ENCODE results near the gene AK5.
A peak's percentile ranks its signal among the peaks of the same experiment; 100 is the strongest.
"Not testable (repeated sequence)": the region's sequence is repeated elsewhere in the genome, so short reads cannot be mapped to it uniquely, and the experiment has no call there.

AK5 gene

GRCh38 chr1:77509051-77509492 is 227.3 kb downstream of the AK5 start:
- TF ChIP-seq, protein P1, sequence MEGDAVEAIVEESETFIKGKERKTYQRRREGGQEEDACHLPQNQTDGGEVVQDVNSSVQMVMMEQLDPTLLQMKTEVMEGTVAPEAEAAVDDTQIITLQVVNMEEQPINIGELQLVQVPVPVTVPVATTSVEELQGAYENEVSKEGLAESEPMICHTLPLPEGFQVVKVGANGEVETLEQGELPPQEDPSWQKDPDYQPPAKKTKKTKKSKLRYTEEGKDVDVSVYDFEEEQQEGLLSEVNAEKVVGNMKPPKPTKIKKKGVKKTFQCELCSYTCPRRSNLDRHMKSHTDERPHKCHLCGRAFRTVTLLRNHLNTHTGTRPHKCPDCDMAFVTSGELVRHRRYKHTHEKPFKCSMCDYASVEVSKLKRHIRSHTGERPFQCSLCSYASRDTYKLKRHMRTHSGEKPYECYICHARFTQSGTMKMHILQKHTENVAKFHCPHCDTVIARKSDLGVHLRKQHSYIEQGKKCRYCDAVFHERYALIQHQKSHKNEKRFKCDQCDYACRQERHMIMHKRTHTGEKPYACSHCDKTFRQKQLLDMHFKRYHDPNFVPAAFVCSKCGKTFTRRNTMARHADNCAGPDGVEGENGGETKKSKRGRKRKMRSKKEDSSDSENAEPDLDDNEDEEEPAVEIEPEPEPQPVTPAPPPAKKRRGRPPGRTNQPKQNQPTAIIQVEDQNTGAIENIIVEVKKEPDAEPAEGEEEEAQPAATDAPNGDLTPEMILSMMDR (IDR thresholded peaks at IDR 0.05; ENCODE audit: low read depth, low read length) = no peak

GRCh38 chr1:77509898-77510297 is 228.1 kb downstream of the AK5 start:
- Histone ChIP-seq H3K4me3 (ENCODE audit: low read depth, low read length) (no peak overlapping the region), H3K36me3 (no peaks in the 10 kb centered on the region), H3K9me3 (no peaks in the 10 kb centered on the region), H3K27me3 (no peaks in the 10 kb centered on the region), H3K4me1 (no peaks in the 10 kb centered on the region)
- TF ChIP-seq, protein P1 (IDR thresholded peaks at IDR 0.05; ENCODE audit: low read depth, low read length) = no peak
- DNase-seq = no peak

More at GRCh38 chr1:77509051-77509492, 227.3 kb downstream of the AK5 start:
- Histone ChIP-seq H3K9me3 (no peaks in the 10 kb centered on the region), H3K4me3 (ENCODE audit: low read depth, low read length) (no peak overlapping the region), H3K36me3 (no peaks in the 10 kb centered on the region), H3K4me1 (no peaks in the 10 kb centered on the region), H3K27me3 (no peaks in the 10 kb centered on the region)
- DNase-seq = no peak

GRCh38 chr1:77511440-77511840 is 229.6 kb downstream of the AK5 start:
- DNase-seq = no peak
- Histone ChIP-seq H3K4me3 (ENCODE audit: low read depth, low read length) (no peak overlapping the region), H3K27me3 (no peaks in the 10 kb centered on the region), H3K36me3 (no peaks in the 10 kb centered on the region), H3K4me1 (no peaks in the 10 kb centered on the region), H3K9me3 (no peaks in the 10 kb centered on the region)
- TF ChIP-seq, protein P1 (IDR thresholded peaks at IDR 0.05; ENCODE audit: low read depth, low read length) = no peak

GRCh38 chr1:77512650-77513049 is 230.8 kb downstream of the AK5 start:
- not testable (repeated sequence) for H3K4me3 ChIP-seq (ENCODE audit: low read depth, low read length); H3K36me3 ChIP-seq; H3K4me1 ChIP-seq; DNase-seq; H3K27me3 ChIP-seq; H3K9me3 ChIP-seq

DNA sequence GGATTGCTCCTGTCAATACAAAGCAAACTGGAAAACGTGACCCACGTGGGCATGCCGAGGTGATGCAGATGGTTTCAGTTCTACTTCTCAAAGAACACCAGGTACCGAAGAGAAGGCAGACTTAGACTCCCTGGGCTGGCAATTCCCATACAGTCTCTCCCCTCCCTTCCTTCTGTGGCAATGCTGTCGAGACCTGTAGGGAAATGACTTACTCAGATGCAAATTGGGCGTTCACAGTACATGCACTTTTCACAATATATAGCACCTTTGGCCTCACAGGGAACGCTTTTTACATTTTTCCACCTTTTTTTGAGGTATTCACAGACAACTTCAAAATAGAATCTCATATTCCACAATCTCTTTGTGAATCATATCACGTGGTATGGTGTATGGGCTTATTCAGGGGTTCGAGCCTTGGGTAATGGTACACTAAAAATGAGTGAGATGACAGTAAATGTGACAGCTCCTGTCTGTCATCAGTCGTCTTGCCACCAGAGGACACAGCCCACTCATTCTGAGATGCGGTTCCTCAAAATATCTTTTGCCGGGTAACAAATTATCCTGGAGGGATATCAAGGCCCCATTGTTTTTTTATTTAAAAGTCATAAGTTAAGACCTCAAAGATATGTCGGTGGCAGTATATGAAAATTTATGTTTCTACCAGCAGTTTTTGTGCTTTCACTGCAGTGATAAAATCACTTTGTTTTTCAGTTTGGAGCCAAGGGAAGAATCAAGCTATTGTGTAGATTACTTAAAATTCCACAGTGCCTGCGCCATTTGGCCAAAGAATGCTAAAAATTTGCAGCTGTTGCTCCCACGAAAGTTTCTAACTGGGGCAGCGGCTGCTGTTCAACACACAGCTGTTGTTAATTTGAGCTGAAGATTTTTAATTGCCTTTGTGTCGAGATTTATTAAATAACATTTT is 232.3 kb downstream of the AK5 start:
- TF ChIP-seq, protein P1 (IDR thresholded peaks at IDR 0.05; ENCODE audit: low read depth, low read length) = no peak
- DNase-seq = no peak
- Histone ChIP-seq H3K27me3 (no peaks in the 10 kb centered on the region), H3K4me3 (ENCODE audit: low read depth, low read length) (no peak overlapping the region), H3K4me1 (no peaks in the 10 kb centered on the region), H3K9me3 (no peaks in the 10 kb centered on the region), H3K36me3 (no peaks in the 10 kb centered on the region)

- TF ChIP-seq, protein P1 (IDR thresholded peaks at IDR 0.05; ENCODE audit: low read depth, low read length) = 0 out of 2 replicates have a peak, but pooled peaks have one; percentile 12
- Histone ChIP-seq H3K4me1 (no peaks in the 10 kb centered on the region), H3K9me3 (no peaks in the 10 kb centered on the region), H3K27me3 (no peaks in the 10 kb centered on the region), H3K4me3 (ENCODE audit: low read depth, low read length) (no peak overlapping the region), H3K36me3 (no peaks in the 10 kb centered on the region)
- DNase-seq = peak; percentile 16
These were observed 233.3 kb downstream of the AK5 start for GRCh38 chr1:77514921-77515776.
